ENCODE data around the gene PARP9.

DNA sequence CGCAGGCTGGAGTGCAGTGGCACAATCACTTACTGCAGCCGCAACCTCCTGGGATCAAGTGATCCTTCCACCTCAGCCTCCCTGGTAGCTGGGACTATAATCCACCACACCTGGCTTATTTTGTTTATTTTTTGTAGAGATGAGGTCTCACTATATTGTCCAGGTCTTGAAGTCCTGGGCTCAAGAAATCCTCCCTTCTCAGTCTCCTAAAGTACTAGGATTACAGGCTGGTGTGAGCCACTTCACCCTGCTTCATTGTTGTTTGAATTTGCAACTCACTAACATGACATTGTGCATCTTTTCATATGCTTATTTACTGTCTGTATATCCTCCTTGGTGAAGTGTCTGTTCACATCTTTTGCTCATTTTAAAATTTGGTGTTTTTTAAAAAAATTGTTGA, 23.5 kb upstream of the PARP9 start:
- TF ChIP-seq FOXA1 (IDR thresholded peaks at IDR 0.05) (no peak), HDGF (IDR thresholded peaks at IDR 0.05; ENCODE audit: borderline replicate concordance) (no peak), FOXK2 (IDR thresholded peaks at IDR 0.05) (no peak), L3MBTL2 (conservative IDR thresholded peaks at IDR 0.05) (no peak), TARDBP (IDR thresholded peaks at IDR 0.05) (no peak), SP1 (IDR thresholded peaks at IDR 0.05) (no peak), ELF4 (IDR thresholded peaks at IDR 0.05) (no peak), ZNF384 (IDR thresholded peaks at IDR 0.05) (no peak), NFRKB (IDR thresholded peaks at IDR 0.05) (no peak)

Measured in HEK293T (cell line).